Esophagus muscularis mucosa (tissue), 4 donors: ENCODE data around the gene CABCOCO1. TPM values are rescaled to one million over a fixed set of nuclear protein-coding genes. Genes with fewer than 3 reads are reported as not detected.
"Not testable (repeated sequence)": the region's sequence is repeated elsewhere in the genome, so short reads cannot be mapped to it uniquely, and the experiment has no call there.

ENCODE experiments used
- DNase-seq: peaks from one replicate; pipeline ENCODE4 v3.0.0-alpha.2; 2017; ENCODE audit errors: extremely low spot score
- H3K27ac ChIP-seq, 4 donors: fragments of 200-600 bp; sonication (generic); replicated peaks in 1 of 4; 1 replicate in 3 of 4; 2 replicates in 1 of 4; pipeline ENCODE4 v1.5.1; 2016 to 2019; ENCODE audit warnings: mild to moderate bottlenecking in 1 of 4
- H3K27me3 ChIP-seq, 4 donors: fragments of 200-600 bp; sonication (generic); one replicate each; pipeline versions ENCODE4 v1.5.1 to v1.6.0; 2016 to 2019
- H3K36me3 ChIP-seq, 4 donors: fragments of 200-600 bp; sonication (generic); one replicate each; pipeline ENCODE4 v1.5.1; 2016 to 2019
- H3K4me1 ChIP-seq, 4 donors: fragments of 200-600 bp; sonication (generic); one replicate each; pipeline ENCODE4 v1.5.1; 2016 to 2019
- H3K4me3 ChIP-seq, 4 donors: fragments of 200-600 bp; sonication (generic); 1 replicate in 2 of 4; 2 replicates in 2 of 4; pipeline ENCODE4 v1.5.1; 2016 to 2019; ENCODE audit warnings: mild to moderate bottlenecking in 4 of 4, moderate library complexity in 1 of 4
- H3K9me3 ChIP-seq, 4 donors: fragments of 200-600 bp; sonication (generic); 1 replicate in 3 of 4; 2 replicates in 1 of 4; pipeline ENCODE4 v1.5.1; 2016 to 2019
- CTCF ChIP-seq, 3 experiments: fragments of 200-600 bp in 2 of 3; fragments of 450-650 bp in 1 of 3; sonication (generic) in 2 of 3; IDR thresholded peaks; one replicate each; pipeline ENCODE4 v1.5.1; 2017 to 2019; ENCODE audit warnings: antibody characterized with exemption in 3 of 3, mild to moderate bottlenecking in 2 of 3, moderate library complexity in 1 of 3
- EP300 ChIP-seq: sonication (generic); formaldehyde crosslinking; IDR thresholded peaks from one replicate; pipeline ENCODE4 v1.6.1; 2017; ENCODE audit warnings: antibody characterized with exemption
- POLR2A ChIP-seq: fragments of 450-650 bp; IDR thresholded peaks from one replicate; pipeline ENCODE4 v1.6.1; 2017; ENCODE audit warnings: antibody characterized with exemption, moderate library complexity, mild to moderate bottlenecking, low read depth
- POLR2AphosphoS5 ChIP-seq, 2 donors: sonication (generic); formaldehyde crosslinking; IDR thresholded peaks; one replicate each; pipeline ENCODE4 v1.6.1; 2017; ENCODE audit warnings: antibody characterized with exemption in 2 of 2
- WGBS: methylation state at CpG from one replicate; pipeline ENCODE4 v1.1.5; 2018; 5-methylcytosine and 5-hydroxymethylcytosine counted together
- intact Hi-C: fragments of 100-400 bp; cut with DNase I; formaldehyde crosslinking; loops from one replicate; pipeline ENCODE4 v1.15.1; 2023
- total RNA-seq, 4 donors: library from RNA; depleted of rRNA; stranded (reverse); fragments of >200 nt; gene quantifications; one replicate each; pipeline versions ENCODE4 v1.1.0 to v1.2.1, GENCODE V29; 2016

CABCOCO1 gene
- total RNA-seq, 4 donors from 2014 or later, result 0.83 to 2.7 (median 1.8) TPM

GRCh38 chr10:61684894-61685507 lies 22.3 kb downstream of the CABCOCO1 start:
- intact Hi-C loops, result no loop called here
- no peak overlapping the region for H3K4me3 ChIP-seq
- TF ChIP-seq EP300 (no peak), POLR2AphosphoS5 (IDR thresholded peaks at IDR 0.05) (no peak), CTCF (IDR thresholded peaks at IDR 0.05) (no peak), POLR2A (no peak)
- WGBS, result 91% methylated on average over 3 of the region's 3 CpGs
- no peaks in the 10 kb centered on the region for H3K27me3 ChIP-seq
- no peak overlapping the region for H3K27ac ChIP-seq
- H3K9me3 ChIP-seq, result no peaks in the 10 kb centered on the region
- no peaks in the 10 kb centered on the region for H3K36me3 ChIP-seq
- no peaks in the 10 kb centered on the region for H3K4me1 ChIP-seq
- no peak for DNase-seq

GRCh38 chr10:61688551-61689308 lies 26.0 kb downstream of the CABCOCO1 start:
- Histone ChIP-seq H3K9me3 (no peaks in the 10 kb centered on the region), H3K4me3 (no peak overlapping the region), H3K27ac (no peak overlapping the region), H3K27me3 (no peaks in the 10 kb centered on the region), H3K4me1 (no peaks in the 10 kb centered on the region), H3K36me3 (no peaks in the 10 kb centered on the region)
- intact Hi-C loops, result no loop called here
- 92% methylated on average over 11 of the region's 11 CpGs for WGBS
- DNase-seq, result no peak
- TF ChIP-seq EP300 (no peak), POLR2AphosphoS5 (IDR thresholded peaks at IDR 0.05) (no peak), POLR2A (no peak), CTCF (IDR thresholded peaks at IDR 0.05) (no peak)

GRCh38 chr10:61691667-61692066 lies 28.9 kb downstream of the CABCOCO1 start:
- DNase-seq, H3K4me1 ChIP-seq, H3K36me3 ChIP-seq, intact Hi-C loops, H3K4me3 ChIP-seq, H3K27ac ChIP-seq, H3K27me3 ChIP-seq, H3K9me3 ChIP-seq: not testable (repeated sequence)
- whole genome bisulfite sequencing, result 95% methylated on average over 2 of the region's 2 CpGs

- intact Hi-C loops, result no loop called here
- TF ChIP-seq EP300 (no peak), CTCF (IDR thresholded peaks at IDR 0.05) (no peak), POLR2A (no peak), POLR2AphosphoS5 (IDR thresholded peaks at IDR 0.05) (no peak)
Measured at GRCh38 chr10:61692447-61693010, 29.8 kb downstream of the CABCOCO1 start.

GRCh38 chr10:61698968-61699655 lies 36.4 kb downstream of the CABCOCO1 start:
- H3K9me3 ChIP-seq, result no peaks in the 10 kb centered on the region
- no peak overlapping the region for H3K27ac ChIP-seq
- H3K27me3 ChIP-seq, result no peaks in the 10 kb centered on the region
- 91% methylated on average over 4 of the region's 4 CpGs for whole genome bisulfite sequencing
- no peak for TF ChIP-seq CTCF (IDR thresholded peaks at IDR 0.05)
- TF ChIP-seq POLR2A, result no peak
- TF ChIP-seq POLR2AphosphoS5 (IDR thresholded peaks at IDR 0.05), result no peak
- TF ChIP-seq EP300, result no peak
- no peak overlapping the region for H3K4me3 ChIP-seq
- peaks cover 0 to 10% (median 7%) of the 10 kb centered on the region in 4 donors for H3K4me1 ChIP-seq
- H3K36me3 ChIP-seq, result no peaks in the 10 kb centered on the region
- no peak for DNase-seq
- intact Hi-C loops, result no loop called here

More at GRCh38 chr10:61692447-61693010, 29.8 kb downstream of the CABCOCO1 start:
- Histone ChIP-seq H3K27me3 (no peaks in the 10 kb centered on the region), H3K4me1 (no peaks in the 10 kb centered on the region), H3K27ac (no peak overlapping the region), H3K36me3 (no peaks in the 10 kb centered on the region), H3K4me3 (no peak overlapping the region), H3K9me3 (no peaks in the 10 kb centered on the region)
- 96% methylated on average over 3 of the region's 3 CpGs for WGBS
- no peak for DNase-seq
